ENCODE data around the gene SUPT3H. TPM values are rescaled to one million over a fixed set of nuclear protein-coding genes. Genes with fewer than 3 reads are reported as not detected.
A peak's percentile ranks its signal among the peaks of the same experiment; 100 is the strongest.

Gene SUPT3H
- total RNA-seq, 1 donor from 2014 or later, result 13.3 TPM

- H3K27me3 Mint-ChIP-seq (ENCODE audit: low read depth), result no peaks in the 10 kb centered on the region
- no peak overlapping the region for H3K4me3 Mint-ChIP-seq (ENCODE audit: unreplicated experiment)
- H3K36me3 Mint-ChIP-seq (ENCODE audit: low read depth), result no peaks in the 10 kb centered on the region
- peaks cover 33% of the 10 kb centered on the region for H3K4me1 Mint-ChIP-seq (ENCODE audit: low read depth)
- H3K27ac Mint-ChIP-seq (ENCODE audit: unreplicated experiment), result no peak overlapping the region
- no peak for DNase-seq (ENCODE audit: low spot score)
- no peak for TF ChIP-seq CTCF (IDR thresholded peaks at IDR 0.05)
- no peaks in the 10 kb centered on the region for H3K9me3 Mint-ChIP-seq (ENCODE audit: low read depth)
These were observed 573.7 kb downstream of the SUPT3H start for GRCh38 chr6:44804016-44804415.

GRCh38 chr6:44800784-44801592 is 576.7 kb downstream of the SUPT3H start:
- peaks cover 1% of the 10 kb centered on the region for H3K9me3 Mint-ChIP-seq (ENCODE audit: low read depth)
- H3K36me3 Mint-ChIP-seq (ENCODE audit: low read depth), result no peaks in the 10 kb centered on the region
- DNase-seq (ENCODE audit: low spot score), result no peak
- H3K4me1 Mint-ChIP-seq (ENCODE audit: low read depth), result peaks cover 27% of the 10 kb centered on the region
- H3K27ac Mint-ChIP-seq (ENCODE audit: unreplicated experiment), result no peak overlapping the region
- no peak for TF ChIP-seq CTCF (IDR thresholded peaks at IDR 0.05)
- H3K27me3 Mint-ChIP-seq (ENCODE audit: low read depth), result no peaks in the 10 kb centered on the region
- H3K4me3 Mint-ChIP-seq (ENCODE audit: unreplicated experiment), result no peak overlapping the region

GRCh38 chr6:44800171-44800783 is 577.5 kb downstream of the SUPT3H start:
- peak overlapping the region; percentile 42 for H3K27ac Mint-ChIP-seq (ENCODE audit: unreplicated experiment)
- DNase-seq (ENCODE audit: low spot score), result no peak

GRCh38 chr6:44797746-44798145 is 580.0 kb downstream of the SUPT3H start:
- no peaks in the 10 kb centered on the region for H3K27me3 Mint-ChIP-seq (ENCODE audit: low read depth)
- no peaks in the 10 kb centered on the region for H3K36me3 Mint-ChIP-seq (ENCODE audit: low read depth)
- no peak for DNase-seq (ENCODE audit: low spot score)
- H3K27ac Mint-ChIP-seq (ENCODE audit: unreplicated experiment), result no peak overlapping the region
- peaks cover 3% of the 10 kb centered on the region for H3K9me3 Mint-ChIP-seq (ENCODE audit: low read depth)
- peaks cover 15% of the 10 kb centered on the region for H3K4me1 Mint-ChIP-seq (ENCODE audit: low read depth)
- TF ChIP-seq CTCF (IDR thresholded peaks at IDR 0.05), result no peak
- H3K4me3 Mint-ChIP-seq (ENCODE audit: unreplicated experiment), result no peak overlapping the region

More at GRCh38 chr6:44800171-44800783, 577.5 kb downstream of the SUPT3H start:
- no peaks in the 10 kb centered on the region for H3K36me3 Mint-ChIP-seq (ENCODE audit: low read depth)
- H3K4me3 Mint-ChIP-seq (ENCODE audit: unreplicated experiment), result no peak overlapping the region
- H3K9me3 Mint-ChIP-seq (ENCODE audit: low read depth), result peaks cover 3% of the 10 kb centered on the region
- peak; percentile 60 for TF ChIP-seq CTCF (IDR thresholded peaks at IDR 0.05)
- H3K27me3 Mint-ChIP-seq (ENCODE audit: low read depth), result no peaks in the 10 kb centered on the region
- H3K4me1 Mint-ChIP-seq (ENCODE audit: low read depth), result peaks cover 20% of the 10 kb centered on the region

GRCh38 chr6:44795326-44795725 is 582.4 kb downstream of the SUPT3H start:
- peaks cover 3% of the 10 kb centered on the region for H3K9me3 Mint-ChIP-seq (ENCODE audit: low read depth)
- no peaks in the 10 kb centered on the region for H3K36me3 Mint-ChIP-seq (ENCODE audit: low read depth)
- H3K27me3 Mint-ChIP-seq (ENCODE audit: low read depth), result no peaks in the 10 kb centered on the region

More at GRCh38 chr6:44795326-44795725, 582.4 kb downstream of the SUPT3H start:
- no peak overlapping the region for H3K27ac Mint-ChIP-seq (ENCODE audit: unreplicated experiment)
- DNase-seq (ENCODE audit: low spot score), result no peak
- no peak overlapping the region for H3K4me3 Mint-ChIP-seq (ENCODE audit: unreplicated experiment)
- peaks cover 10% of the 10 kb centered on the region for H3K4me1 Mint-ChIP-seq (ENCODE audit: low read depth)
- no peak for TF ChIP-seq CTCF (IDR thresholded peaks at IDR 0.05)

Data from chondrocyte (in vitro differentiated cells).